ENCODE measurements around the gene NHLRC4.

- no peak for TF ChIP-seq POLR2AphosphoS5 (IDR thresholded peaks at IDR 0.05; ENCODE audit: low read depth, low read length)
- no peak for TF ChIP-seq TAF1 (IDR thresholded peaks at IDR 0.05; ENCODE audit: low read depth, low read length)
These were observed 35.2 kb upstream of the NHLRC4 start for GRCh38 chr16:531494-532125.
